Ovary (tissue), 9 donors: Measurements from ENCODE around the gene DOP1B. TPM values are rescaled to one million over a fixed set of nuclear protein-coding genes. Genes with fewer than 3 reads are reported as not detected.

ENCODE experiments used
- DNase-seq, 5 donors: peaks; one replicate each; pipeline ENCODE4 v3.0.0-alpha.2; 2019 to 2020
- H3K27ac ChIP-seq, 2 donors: fragments of 200-600 bp; one replicate each; pipeline versions ENCODE4 v1.5.1 to v1.8.0; 2019 to 2022
- H3K27me3 ChIP-seq: fragments of 200-600 bp; one replicate; pipeline ENCODE4 v1.8.0; 2022
- H3K36me3 ChIP-seq: fragments of 200-600 bp; sonication (generic); one replicate; pipeline ENCODE4 v1.5.1; 2019
- H3K4me1 ChIP-seq: one replicate; pipeline ENCODE4 v1.8.1; 2013; ENCODE audit warnings: mild to moderate bottlenecking, moderate library complexity; ENCODE audit not compliant: insufficient read depth
- H3K4me3 ChIP-seq: fragments of 200-600 bp; sonication (generic); one replicate; pipeline ENCODE4 v1.5.1; 2017
- H3K9me3 ChIP-seq, 2 donors: fragments of 200-600 bp in 1 of 2; sonication (generic) in 1 of 2; one replicate each; pipeline versions ENCODE4 v1.5.1 to v1.8.1; 2013 to 2019; ENCODE audit warnings: mild to moderate bottlenecking in 1 of 2, moderate library complexity in 1 of 2
- CTCF ChIP-seq, 3 donors: fragments of 450-650 bp in 2 of 3; fragments of 200-600 bp in 1 of 3; IDR thresholded peaks; one replicate each; pipeline versions ENCODE4 v1.5.1 to v1.8.0; 2016 to 2022; ENCODE audit warnings: antibody characterized with exemption in 3 of 3, mild to moderate bottlenecking in 1 of 3
- EP300 ChIP-seq: sonication (generic); formaldehyde crosslinking; IDR thresholded peaks from one replicate; pipeline ENCODE4 v1.6.1; 2017; ENCODE audit warnings: antibody characterized with exemption
- POLR2A ChIP-seq: fragments of 450-650 bp; IDR thresholded peaks from one replicate; pipeline ENCODE4 v1.6.1; 2017; ENCODE audit warnings: antibody characterized with exemption, mild to moderate bottlenecking, moderate library complexity
- WGBS, 3 donors: extraction: QIAGEN DNeasy Blood & Tissue Kit in 1 of 3; methylation state at CpG; one replicate each; pipeline versions ENCODE4 v1.1.5 to v1.1.7; 2013 to 2017; 5-methylcytosine and 5-hydroxymethylcytosine counted together
- intact Hi-C, 4 donors: fragments of 100-400 bp; cut with DNase I; formaldehyde crosslinking; loops; one replicate each; pipeline versions ENCODE4 v1.11.0 to v1.15.1; 2022 to 2023
- polyA plus RNA-seq, 2 donors: library from polyadenylated mRNA; stranded (reverse); fragments of 200-250 nt in 1 of 2; fragments of 350-450 nt in 1 of 2; fragmentation: Illumina TruSeq in 1 of 2; extraction: RNeasy Lipid Tissue Mini Kit (QIAGEN cat#74804) in 1 of 2; gene quantifications; one replicate each; pipeline ENCODE4 v1.2.3, GENCODE V29; 2013 to 2014
- total RNA-seq, 7 donors: library from RNA; depleted of rRNA in 2 of 7; stranded (reverse); fragments of >200 nt in 2 of 7; fragmentation: NEBNext Ultra II Directional in 3 of 7; extraction: Animal tissue kit (Norgen Biotek cat#: 25700) in 3 of 7; gene quantifications; one replicate each; pipeline versions ENCODE4 v1.1.0 to v1.2.4, GENCODE V29; 2016 to 2023
- donor health status: DM: no; HTN: no; CAD: no; lungs with moderate emphysema.
- donor health status: DM: no; HTN: no; CAD: no.
- donor health status: Bipolar disorder and iron deficiency.
- donor health status: DM: yes; HTN: yes; CAD: no.
- donor health status: DM: no; HTN: no; CAD: no.
- donor health status: DM: yes; HTN: yes; CAD: no.

The DOP1B gene
- total and polyA plus RNA-seq, 9 donors = 2.3 to 12.5 (median 6.3) TPM

- no peak for TF ChIP-seq EP300
- no peak for TF ChIP-seq POLR2A
- TF ChIP-seq CTCF (IDR thresholded peaks at IDR 0.05) = no peak
- WGBS, 3 donors = 91 to 96% (median 91%) methylated on average over 4 of the region's 4 CpGs
- Histone ChIP-seq H3K36me3 (no peaks in the 10 kb centered on the region), H3K4me3 (no peak overlapping the region), H3K27ac (no peak overlapping the region), H3K4me1 (no peaks in the 10 kb centered on the region), H3K27me3 (no peaks in the 10 kb centered on the region), H3K9me3 (no peaks in the 10 kb centered on the region)
- intact Hi-C loops = no loop called here
- no peak for DNase-seq
Measured at GRCh38 chr21:36186081-36186480, 29.5 kb downstream of the DOP1B start.

DNA sequence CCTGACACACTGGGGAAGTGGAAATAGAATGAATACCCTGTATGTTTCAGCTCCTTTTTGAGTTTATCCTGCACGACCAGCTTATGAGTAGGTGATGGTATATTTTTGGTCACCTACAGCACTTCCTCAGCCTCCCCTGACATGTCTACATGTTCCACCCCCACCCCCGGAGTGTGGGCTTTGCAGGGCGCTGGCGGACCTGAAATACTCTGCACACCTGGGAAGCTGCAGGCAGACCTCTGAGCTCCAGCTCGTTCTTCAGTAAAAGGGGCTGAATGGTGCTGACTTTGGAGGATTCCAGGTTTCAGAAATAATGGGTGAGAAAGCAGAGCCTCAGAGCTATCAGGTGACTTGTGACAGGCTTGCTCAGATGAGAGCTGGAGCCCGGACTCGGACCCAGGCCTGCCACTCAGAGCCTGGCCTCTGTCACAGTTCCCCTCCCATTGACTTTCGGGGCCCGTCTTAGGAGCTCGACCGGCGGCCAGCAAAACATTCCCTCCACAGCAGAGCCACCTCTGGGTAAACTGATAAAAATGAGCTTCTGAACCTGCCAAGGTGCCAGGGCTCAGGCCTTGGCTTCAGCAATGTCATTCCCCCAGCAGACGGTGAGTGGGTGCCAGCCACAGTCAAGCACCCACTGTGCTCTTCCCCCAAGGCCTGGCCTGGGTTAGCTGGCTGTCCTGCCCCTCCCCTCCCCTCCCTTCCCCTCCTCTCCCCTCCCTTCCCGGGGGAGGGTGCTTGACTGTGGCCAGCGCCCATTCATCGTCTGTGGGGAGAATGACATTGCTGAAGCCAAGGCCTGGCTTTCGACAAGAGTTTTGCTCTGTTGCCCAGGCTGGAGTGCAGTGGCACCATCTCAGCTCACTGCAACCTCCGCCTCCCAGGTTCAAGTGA lies 30.1 kb downstream of the DOP1B start:
- no peak overlapping the region for H3K4me3 ChIP-seq
- intact Hi-C loops = no loop called here
- H3K9me3 ChIP-seq = no peaks in the 10 kb centered on the region
- no peak for DNase-seq
- TF ChIP-seq EP300 (no peak), POLR2A (no peak), CTCF (IDR thresholded peaks at IDR 0.05) (no peak)
- no peaks in the 10 kb centered on the region for H3K36me3 ChIP-seq
- no peaks in the 10 kb centered on the region for H3K4me1 ChIP-seq
- no peaks in the 10 kb centered on the region for H3K27me3 ChIP-seq
- H3K27ac ChIP-seq = no peak overlapping the region
- 80 to 85% (median 84%) methylated on average over 18 of the region's 18 CpGs for WGBS, 3 donors

DNA sequence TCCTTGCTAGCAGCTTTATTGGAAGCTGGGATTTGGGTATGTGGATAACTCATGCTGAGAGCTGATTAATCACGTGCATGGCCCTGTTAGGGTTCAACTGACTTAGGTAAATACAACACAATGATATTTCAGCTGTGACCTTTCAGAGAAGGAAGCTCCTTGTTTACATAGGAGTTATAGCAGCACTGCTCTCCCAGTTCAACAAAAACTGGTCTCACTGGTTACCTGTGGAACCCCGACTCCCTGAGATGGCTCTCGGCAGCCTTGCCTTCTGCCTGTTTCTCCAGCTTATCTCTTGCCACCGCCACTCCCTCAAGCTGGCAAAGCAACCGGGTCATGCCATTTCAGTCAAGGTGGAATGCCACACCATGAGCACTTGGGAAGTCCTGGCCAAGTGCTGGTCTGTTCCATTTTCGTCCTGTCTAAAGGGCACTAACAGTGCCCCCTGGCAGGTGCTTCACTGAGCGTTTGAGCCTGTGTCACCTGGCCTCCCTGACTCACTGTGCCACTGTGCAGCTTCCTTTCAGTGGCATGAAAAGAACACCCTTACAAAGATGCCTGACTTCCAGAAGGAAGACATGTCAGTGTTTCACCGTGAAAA lies 31.6 kb downstream of the DOP1B start:
- Histone ChIP-seq H3K36me3 (no peaks in the 10 kb centered on the region), H3K27me3 (no peaks in the 10 kb centered on the region), H3K4me1 (no peaks in the 10 kb centered on the region), H3K4me3 (no peak overlapping the region), H3K27ac (no peak overlapping the region), H3K9me3 (no peaks in the 10 kb centered on the region)
- intact Hi-C loops = no loop called here
- 65 to 69% (median 66%) methylated on average over 8 of the region's 8 CpGs for WGBS, 3 donors
- TF ChIP-seq EP300 (no peak), CTCF (IDR thresholded peaks at IDR 0.05) (no peak), POLR2A (no peak)
- DNase-seq = no peak

DNA sequence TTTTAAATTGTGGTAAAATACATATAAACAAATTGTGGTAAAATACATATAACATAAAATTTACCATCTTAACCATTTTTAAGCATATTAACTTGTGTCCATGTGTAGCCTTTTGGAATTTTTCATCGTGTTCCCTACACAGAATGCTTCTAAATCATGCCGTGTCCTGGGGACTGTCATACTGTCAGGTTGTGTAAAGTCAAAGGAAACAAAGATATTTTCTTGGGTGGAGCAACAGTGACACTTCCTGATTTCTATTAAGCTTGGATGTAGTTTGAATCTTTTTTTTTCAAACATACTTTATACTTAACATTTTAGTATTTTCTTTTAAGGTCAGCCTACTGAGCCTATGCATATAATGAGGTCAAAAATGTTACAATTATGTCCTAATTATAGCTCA lies 32.3 kb downstream of the DOP1B start:
- no peak overlapping the region for H3K4me3 ChIP-seq
- no peaks in the 10 kb centered on the region for H3K27me3 ChIP-seq
- 50 to 54% (median 50%) methylated on average over 2 of the region's 2 CpGs for WGBS, 3 donors
- H3K9me3 ChIP-seq = no peaks in the 10 kb centered on the region
- intact Hi-C loops = no loop called here
- H3K27ac ChIP-seq = no peak overlapping the region
- no peak for DNase-seq
- TF ChIP-seq EP300 (no peak), POLR2A (no peak), CTCF (IDR thresholded peaks at IDR 0.05) (no peak)
- no peaks in the 10 kb centered on the region for H3K4me1 ChIP-seq
- no peaks in the 10 kb centered on the region for H3K36me3 ChIP-seq
